GM19455 (cell line): ENCODE data around the gene MRPL55.
"Not testable (repeated sequence)": the region's sequence is repeated elsewhere in the genome, so short reads cannot be mapped to it uniquely, and the experiment has no call there.

ENCODE experiments used
- ATAC-seq: cut with Tn5 transposase; IDR thresholded peaks from one replicate; pipeline ENCODE4 v1.9.1; 2021; ENCODE audit not compliant: unreplicated experiment

The MRPL55 gene

GRCh38 chr1:228123505-228123904 lies 14.4 kb upstream of the MRPL55 start:
- no peak for ATAC-seq

GRCh38 chr1:228122921-228123441 lies 13.9 kb upstream of the MRPL55 start:
- no peak for ATAC-seq

- no peak for ATAC-seq
These were observed 11.9 kb upstream of the MRPL55 start for GRCh38 chr1:228120857-228121489.

DNA sequence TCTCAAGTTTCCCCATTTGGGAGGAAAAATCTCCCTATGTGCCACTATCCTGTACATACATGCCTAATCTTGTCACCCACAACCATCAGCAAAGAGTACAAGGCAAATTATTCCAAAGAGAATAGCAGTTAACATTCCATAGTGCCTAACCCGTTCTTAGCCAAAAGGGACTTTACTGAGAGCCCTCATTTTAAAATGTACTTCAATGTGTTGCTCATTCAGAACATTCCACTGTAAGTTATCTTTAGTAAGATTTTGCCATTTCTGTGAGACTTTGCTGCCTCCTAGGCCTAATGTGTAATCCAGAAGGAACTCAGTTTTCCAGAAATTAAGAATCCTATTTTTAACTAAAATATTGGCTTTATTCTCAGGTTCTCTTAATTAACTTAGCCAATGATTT lies 11.3 kb upstream of the MRPL55 start:
- no peak for ATAC-seq

GRCh38 chr1:228118040-228118439 lies 8.9 kb upstream of the MRPL55 start:
- ATAC-seq = no peak

GRCh38 chr1:228117335-228117734 lies 8.2 kb upstream of the MRPL55 start:
- ATAC-seq = no peak

DNA sequence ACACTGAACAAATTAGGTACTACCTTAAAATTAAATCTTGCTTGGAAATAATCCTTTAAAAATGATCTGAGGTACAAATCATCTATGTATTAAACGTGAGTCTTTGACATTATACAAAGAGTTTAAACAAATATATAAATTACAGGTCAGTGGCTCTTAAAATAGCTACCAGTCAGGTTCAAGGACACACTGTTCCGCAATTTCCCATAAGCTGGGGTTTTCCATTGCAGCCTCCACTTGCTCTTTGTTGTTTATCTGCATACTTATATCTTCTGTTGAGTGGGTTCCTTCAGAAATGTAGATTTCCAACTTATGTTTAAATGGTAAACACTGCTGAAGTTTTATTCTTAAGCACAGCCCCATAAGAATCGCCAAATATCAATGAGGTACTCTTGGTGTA lies 5.7 kb upstream of the MRPL55 start:
- ATAC-seq = no peak

GRCh38 chr1:228112617-228113016 lies 3.5 kb upstream of the MRPL55 start:
- ATAC-seq = no peak

DNA sequence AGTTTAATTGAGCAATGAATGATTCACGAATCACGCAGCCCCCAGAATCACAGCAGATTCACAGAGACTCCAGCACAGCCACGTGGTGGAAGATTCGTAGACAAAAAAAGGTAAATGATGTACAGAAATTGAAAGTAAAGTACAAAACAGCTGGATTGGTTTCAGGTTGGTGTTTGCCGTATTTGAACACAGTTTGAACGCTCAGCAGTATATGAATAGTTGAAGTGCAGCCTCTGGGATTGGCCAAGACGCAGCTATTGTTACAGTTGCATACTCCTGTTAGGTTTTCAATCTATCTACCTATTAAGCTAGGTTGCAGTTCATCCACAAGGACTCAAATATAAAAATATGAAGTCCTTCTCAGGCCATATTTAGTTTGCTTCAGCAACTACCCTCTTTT lies 3.1 kb upstream of the MRPL55 start:
- no peak for ATAC-seq

DNA sequence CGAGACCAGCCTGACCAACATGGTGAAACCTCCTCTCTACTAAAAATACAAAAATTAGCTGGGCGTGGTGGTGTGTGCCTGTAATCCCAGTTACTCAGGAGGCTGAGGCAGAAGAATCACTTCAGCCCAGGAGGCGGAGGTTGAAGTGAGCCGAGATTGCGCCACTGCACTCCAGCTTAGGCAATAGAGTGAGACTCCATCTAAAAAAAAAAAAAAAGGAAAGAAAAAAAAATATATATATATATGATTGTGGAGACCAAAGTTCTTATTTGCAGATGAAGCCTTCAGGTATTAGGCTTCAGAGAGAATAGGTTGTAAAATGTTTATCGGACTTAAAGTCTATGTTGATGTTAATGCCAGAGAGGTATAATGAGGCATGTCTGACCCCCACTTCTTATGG lies 2.2 kb upstream of the MRPL55 start:
- ATAC-seq = not testable (repeated sequence)

GRCh38 chr1:228110556-228110955 lies 1.5 kb upstream of the MRPL55 start:
- no peak for ATAC-seq

DNA sequence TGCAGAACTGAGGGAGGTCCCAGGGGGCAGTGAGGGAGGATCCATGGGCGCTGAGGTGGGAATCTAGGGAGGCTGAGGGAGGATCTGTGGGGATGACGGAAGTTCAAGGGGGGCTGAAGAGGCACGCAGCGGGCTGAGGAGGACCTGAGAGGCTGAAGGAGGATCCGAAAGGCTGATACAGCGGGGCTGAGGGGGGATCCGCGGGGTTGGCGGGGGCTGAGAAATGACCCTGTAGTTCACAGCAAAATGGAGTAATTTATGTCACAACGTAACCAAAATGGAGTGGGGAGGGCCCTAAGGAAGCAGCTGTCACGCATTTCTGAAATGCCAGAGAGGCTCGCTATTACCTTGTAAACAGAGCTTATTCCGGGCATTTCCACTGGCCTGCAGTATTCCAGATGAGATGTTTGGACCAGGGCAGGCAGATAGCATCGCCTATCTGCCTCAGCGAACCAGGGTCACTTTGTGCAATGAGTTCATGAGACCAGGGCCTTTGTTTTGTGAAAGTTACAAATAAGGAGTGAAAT lies 926 bp upstream of the MRPL55 start:
- ATAC-seq = no peak

- no peak for ATAC-seq
These were observed 392 bp downstream of the MRPL55 start for GRCh38 chr1:228108742-228109072.

GRCh38 chr1:228108055-228108690 lies 926 bp downstream of the MRPL55 start:
- no peak for ATAC-seq

GRCh38 chr1:228107636-228108035 lies 1.5 kb downstream of the MRPL55 start:
- no peak for ATAC-seq

DNA sequence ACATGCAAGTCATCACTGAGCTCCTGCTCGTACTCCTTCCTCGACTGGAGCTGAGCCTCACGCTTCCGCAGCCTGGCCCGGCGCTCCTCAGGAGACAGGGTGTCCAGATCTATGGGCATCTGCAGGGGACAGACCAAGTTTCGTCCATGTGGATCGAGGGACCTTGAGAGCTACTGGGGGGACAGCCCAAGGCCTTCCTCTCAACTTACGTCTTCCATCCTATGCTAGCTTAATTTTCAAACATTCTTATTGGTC lies 2.4 kb downstream of the MRPL55 start:
- no peak for ATAC-seq

DNA sequence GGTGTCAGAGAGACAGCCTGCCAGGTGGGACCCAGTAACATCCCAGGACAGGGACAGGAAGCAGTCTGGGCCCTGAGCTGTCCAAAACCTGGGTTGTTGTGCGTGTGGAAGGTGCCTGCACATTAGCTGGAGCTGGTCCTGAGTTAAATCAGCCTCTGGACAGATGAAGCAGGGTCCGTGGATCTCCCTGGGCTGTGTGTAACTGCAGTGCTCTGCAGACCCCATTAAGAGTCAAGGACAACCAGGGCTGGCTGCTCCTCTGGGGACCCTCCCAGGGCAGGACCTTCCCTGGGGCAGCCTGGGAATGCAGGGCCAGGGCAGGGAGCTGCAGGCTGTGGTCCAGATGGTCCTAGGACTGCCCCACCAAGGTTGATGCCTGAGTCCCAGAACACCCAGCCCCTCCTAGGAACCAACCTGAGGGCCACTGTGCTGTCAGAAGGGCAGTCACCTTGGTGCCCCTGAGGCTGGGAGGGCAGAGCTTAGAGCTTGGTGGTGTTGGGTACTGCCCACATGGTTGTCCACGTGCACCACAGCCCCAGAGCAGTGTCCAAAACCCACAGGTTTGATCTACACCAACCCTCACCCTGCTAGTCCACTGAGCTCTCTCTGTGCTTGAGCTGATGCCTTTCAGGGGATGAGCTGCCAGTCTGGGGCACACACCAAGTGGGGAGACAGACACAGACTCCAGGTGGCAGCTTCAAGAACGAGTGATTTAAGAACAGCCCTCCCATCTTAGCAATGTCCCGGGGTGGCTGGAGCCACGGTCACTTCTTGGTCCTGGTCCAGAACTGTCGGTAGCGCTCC lies 2.9 kb downstream of the MRPL55 start:
- ATAC-seq = no peak

GRCh38 chr1:228105270-228105995 lies 3.7 kb downstream of the MRPL55 start:
- ATAC-seq = no peak

DNA sequence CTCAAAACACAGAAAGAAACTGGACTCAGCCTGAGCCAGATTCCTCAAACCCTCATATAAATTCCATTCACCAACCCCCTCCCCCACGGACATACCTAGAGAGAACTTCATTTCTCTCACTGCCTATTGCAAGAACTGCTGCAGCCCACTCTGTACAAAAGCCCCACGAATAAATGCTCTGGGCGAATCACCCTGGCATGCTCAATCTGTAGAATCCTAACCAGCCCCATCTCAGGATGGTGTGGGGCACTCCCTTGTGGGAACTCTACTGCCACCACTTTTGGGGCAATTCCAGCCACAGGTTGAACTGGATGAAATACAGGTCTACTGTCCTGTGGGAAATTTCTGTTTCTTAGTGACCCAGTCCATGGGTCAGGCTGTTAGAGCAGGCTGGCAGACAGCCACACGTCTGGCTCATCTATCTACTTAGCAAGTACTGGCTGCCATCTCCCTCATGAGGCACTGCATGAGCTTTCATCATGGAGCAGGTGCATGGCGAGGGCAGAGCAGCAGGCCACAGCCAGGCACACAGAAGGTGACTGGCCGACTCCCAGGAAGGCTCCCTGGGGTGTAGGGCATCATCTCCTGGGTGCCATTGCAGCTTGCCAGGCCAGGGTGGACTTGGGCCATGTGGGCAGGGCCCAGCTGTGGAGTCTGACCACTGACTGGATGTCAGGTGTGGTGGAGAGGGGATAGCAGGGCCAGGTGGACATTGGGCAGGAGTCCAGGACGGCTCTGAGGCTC lies 4.4 kb downstream of the MRPL55 start:
- no peak for ATAC-seq

DNA sequence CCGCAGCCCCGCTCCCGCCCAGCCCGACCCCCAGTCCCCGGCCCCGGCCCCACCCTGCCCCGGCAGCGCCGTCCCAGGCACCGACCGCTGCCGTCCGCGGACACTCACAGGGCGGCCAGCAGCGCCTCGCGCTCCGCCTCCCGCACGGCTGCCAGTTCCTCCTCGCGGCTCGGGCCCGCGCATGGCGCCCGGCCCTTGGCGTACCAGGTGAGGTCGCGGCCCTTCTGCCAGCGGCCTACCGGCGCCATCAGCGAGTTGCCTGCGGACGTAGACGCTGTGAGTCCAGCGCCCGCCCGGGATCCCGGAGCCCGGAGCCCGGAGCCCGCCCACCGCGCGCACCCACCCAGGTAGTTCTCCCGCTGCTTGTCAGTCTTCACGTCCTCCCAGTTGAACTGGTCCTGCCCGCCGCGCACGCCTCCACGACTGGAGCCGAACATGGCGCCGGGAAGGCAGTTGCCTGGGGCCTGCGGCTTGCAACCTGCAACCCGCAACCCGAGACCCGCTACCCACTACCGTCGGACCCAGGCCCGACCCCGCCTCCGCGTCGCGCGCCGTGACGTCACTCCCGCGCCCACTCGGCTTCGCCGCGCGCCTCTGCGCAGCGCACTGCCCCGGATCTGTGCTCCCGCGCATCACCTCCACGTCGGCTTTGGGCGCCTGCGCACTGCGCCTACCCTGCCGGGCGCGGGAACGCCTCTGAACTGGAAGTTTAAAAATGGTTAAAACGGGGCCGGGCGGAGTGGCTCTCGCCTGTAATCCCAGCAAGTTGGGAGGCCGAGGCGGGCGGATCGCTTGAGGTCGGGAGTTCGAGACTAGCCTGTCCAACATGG lies 6.1 kb downstream of the MRPL55 start, which contains the start of gene C1orf35:
Gene C1orf35, minus strand, starts transcription at position 535 of the 830 bp plus-strand sequence. Its CDS starts 98 bp downstream, at position 437.
- ATAC-seq = peak; percentile 61
